GM20000 (cell line): ENCODE measurements around the gene PGA4.
A peak's percentile ranks its signal among the peaks of the same experiment; 100 is the strongest.
"Not testable (repeated sequence)": the region's sequence is repeated elsewhere in the genome, so short reads cannot be mapped to it uniquely, and the experiment has no call there.

Experiments
- DNase-seq: peaks from one replicate; pipeline ENCODE4 v3.0.0; 2012; ENCODE audit warnings: low spot score
- CTCF ChIP-seq: IDR thresholded peaks from 2 replicates; pipeline ENCODE4 v1.5.1; 2012; ENCODE audit warnings: mild to moderate bottlenecking, control low read depth; ENCODE audit errors: extremely low read depth, missing control alignments

The PGA4 gene

GRCh38 chr11:61222047-61222446 is at the start of gene PGA4:
Gene PGA4, plus strand, starts transcription at chr11:61222347. Its CDS starts 54 bp downstream, at chr11:61222401.
- not testable (repeated sequence) for DNase-seq

- DNase-seq: no peak
- no peak for TF ChIP-seq CTCF
These were observed 49.8 kb upstream of the PGA4 start for GRCh38 chr11:61172356-61172755.

GRCh38 chr11:61172888-61173287 is 49.3 kb upstream of the PGA4 start:
- no peak for TF ChIP-seq CTCF

GRCh38 chr11:61173456-61173855 is 48.7 kb upstream of the PGA4 start:
- peak; percentile 20 for DNase-seq
- no peak for TF ChIP-seq CTCF

More at GRCh38 chr11:61172888-61173287, 49.3 kb upstream of the PGA4 start:
- DNase-seq: no peak

- TF ChIP-seq CTCF: no peak
- peak; percentile 1 for DNase-seq
These were observed 47.9 kb upstream of the PGA4 start for GRCh38 chr11:61174273-61174672.

- no peak for TF ChIP-seq CTCF
- no peak for DNase-seq
These were observed 47.2 kb upstream of the PGA4 start for GRCh38 chr11:61174949-61175348.

- TF ChIP-seq CTCF: no peak
- no peak for DNase-seq
These were observed 45.7 kb upstream of the PGA4 start for GRCh38 chr11:61176446-61176845.

- DNase-seq: not testable (repeated sequence)
These were observed 41.9 kb upstream of the PGA4 start for GRCh38 chr11:61180205-61180604.

GRCh38 chr11:61181489-61181888 is 40.7 kb upstream of the PGA4 start:
- no peak for DNase-seq
- no peak for TF ChIP-seq CTCF
